ENCODE measurements around the gene CLIC3.

CLIC3 gene

GRCh38 chr9:137041124-137041523, 44.8 kb upstream of the CLIC3 start:
- POLR2A ChIA-PET, result no interaction called here
- no peak for TF ChIP-seq CTCF (IDR thresholded peaks at IDR 0.05; ENCODE audit: control extremely low read depth, extremely low read depth, low read depth, missing control alignments)
- DNase-seq (ENCODE audit: extremely low spot score), result no peak
- CTCF ChIA-PET, result no interaction called here

GRCh38 chr9:137040568-137040967, 44.2 kb upstream of the CLIC3 start:
- DNase-seq (ENCODE audit: extremely low spot score), result no peak
- CTCF ChIA-PET, result interaction anchor here (1.2 kb wide), 1 partner anchor 11 kb away, joined by 7 read pairs; no protein-coding TSS in a partner anchor
- no peak for TF ChIP-seq CTCF (IDR thresholded peaks at IDR 0.05; ENCODE audit: control extremely low read depth, extremely low read depth, low read depth, missing control alignments)
- POLR2A ChIA-PET, result no interaction called here

- no peak for DNase-seq (ENCODE audit: extremely low spot score)
- TF ChIP-seq CTCF (IDR thresholded peaks at IDR 0.05; ENCODE audit: control extremely low read depth, extremely low read depth, low read depth, missing control alignments), result no peak
- CTCF ChIA-PET, result interaction anchor here (1.0 to 2.1 kb wide), 4 partner anchors 10 to 92 kb away, joined by 3 to 7 read pairs (median 6); no protein-coding TSS in a partner anchor
- POLR2A ChIA-PET, result no interaction called here
These were observed 43.4 kb upstream of the CLIC3 start for GRCh38 chr9:137039611-137040366.

- CTCF ChIA-PET, result interaction anchor here (1.0 to 2.1 kb wide), 2 partner anchors 9 to 28 kb away, joined by 3 to 6 read pairs; no protein-coding TSS in a partner anchor
- no peak for TF ChIP-seq CTCF (IDR thresholded peaks at IDR 0.05; ENCODE audit: control extremely low read depth, extremely low read depth, low read depth, missing control alignments)
- DNase-seq (ENCODE audit: extremely low spot score), result no peak
- POLR2A ChIA-PET, result no interaction called here
These were observed 42.5 kb upstream of the CLIC3 start for GRCh38 chr9:137038916-137039315.

- CTCF ChIA-PET, result interaction anchor here (1.1 to 9.4 kb wide), 6 partner anchors 9 to 199 kb away, joined by 3 to 202 read pairs (median 54); partner anchors contain the start of genes C8G, FBXW5, NPDC1 and SAPCD2
- DNase-seq (ENCODE audit: extremely low spot score), result no peak
- POLR2A ChIA-PET, result no interaction called here
- TF ChIP-seq CTCF (IDR thresholded peaks at IDR 0.05; ENCODE audit: control extremely low read depth, extremely low read depth, low read depth, missing control alignments), result no peak
These were observed 41.1 kb upstream of the CLIC3 start for GRCh38 chr9:137037483-137037882.

GRCh38 chr9:137037035-137037434, 40.7 kb upstream of the CLIC3 start:
- ChIA-PET CTCF (interaction anchor here (1.3 to 9.4 kb wide), 5 partner anchors 12 to 200 kb away, joined by 3 to 202 read pairs (median 68); partner anchors contain the start of genes C8G, FBXW5, NPDC1 and SAPCD2), POLR2A (no interaction called here)
- DNase-seq (ENCODE audit: extremely low spot score), result no peak
- TF ChIP-seq CTCF (IDR thresholded peaks at IDR 0.05; ENCODE audit: control extremely low read depth, extremely low read depth, low read depth, missing control alignments), result no peak

All from GM10248 (cell line).